Measurements from ENCODE around the gene IQCF5.

- no peak for TF ChIP-seq POLR2AphosphoS5 (IDR thresholded peaks at IDR 0.05; ENCODE audit: low read depth, low read length)
- TF ChIP-seq REST (IDR thresholded peaks at IDR 0.05; ENCODE audit: insufficient read depth in 1 of 2, low read depth in 2 of 2, low read length in 2 of 2) = no peak
Observed at GRCh38 chr3:51908026-51908425, 32.6 kb upstream of the IQCF5 start.
